ENCODE results near the gene BTN2A1.
"Not testable (repeated sequence)": the region's sequence is repeated elsewhere in the genome, so short reads cannot be mapped to it uniquely, and the experiment has no call there.

BTN2A1 gene

DNA sequence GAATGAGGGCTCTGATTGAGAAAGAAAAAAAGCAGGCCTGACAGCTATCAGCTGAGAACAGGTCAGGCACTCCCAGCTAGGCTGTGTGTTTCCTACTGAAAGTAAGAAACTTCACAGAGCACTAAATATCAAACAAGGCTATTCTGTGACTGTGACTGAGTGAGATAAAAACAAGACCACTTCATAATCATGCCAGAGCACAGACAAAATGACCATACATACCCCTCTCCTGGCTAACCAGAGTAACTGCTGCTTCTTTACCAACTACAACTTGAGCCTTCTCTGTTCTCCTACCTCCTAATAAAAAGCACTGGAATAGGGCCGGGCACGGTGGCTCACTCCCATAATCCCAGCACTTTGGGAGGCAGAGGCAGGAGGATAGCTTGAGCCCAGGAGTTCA is 35.5 kb downstream of the BTN2A1 start:
- no peak for DNase-seq (ENCODE audit: low read depth)

DNA sequence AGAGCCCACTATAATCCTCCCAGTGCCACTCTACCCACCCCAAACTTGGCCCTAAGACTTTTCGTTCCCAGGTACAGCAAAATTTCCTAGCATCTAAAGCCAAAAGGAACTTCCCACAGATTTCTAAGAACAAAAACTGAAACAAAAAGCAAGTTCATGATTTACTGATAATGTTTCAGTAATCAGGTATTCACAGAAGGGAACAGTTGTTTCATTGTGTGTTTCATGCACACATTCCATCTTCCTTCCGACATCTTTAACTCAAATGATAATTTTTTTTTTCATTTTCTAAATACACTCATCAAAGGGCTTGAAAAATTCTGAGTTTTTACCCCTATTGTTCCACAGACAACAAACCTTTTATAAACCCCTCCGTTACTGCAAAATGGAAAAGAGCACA is 36.4 kb downstream of the BTN2A1 start:
- no peak for DNase-seq (ENCODE audit: low read depth)

DNA sequence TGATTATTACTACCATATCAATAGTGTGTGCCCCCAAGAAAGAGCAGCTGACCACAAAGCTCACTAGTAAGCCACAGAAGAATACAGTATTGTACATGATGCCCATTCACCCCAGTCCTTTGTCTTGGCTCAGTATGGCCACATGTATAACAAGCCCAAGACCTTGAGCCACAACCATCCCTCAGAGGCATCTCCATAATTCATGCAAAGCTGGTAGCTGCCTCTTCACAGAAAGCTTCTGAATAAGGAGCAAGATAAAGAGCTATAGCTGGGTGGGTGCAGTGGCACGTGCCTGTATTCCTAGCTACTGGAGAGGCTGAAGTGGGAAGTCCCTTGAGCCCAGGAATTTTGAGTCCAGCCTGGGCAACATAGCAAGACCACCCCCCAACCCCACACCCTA is 37.5 kb downstream of the BTN2A1 start:
- no peak for DNase-seq (ENCODE audit: low read depth)

DNA sequence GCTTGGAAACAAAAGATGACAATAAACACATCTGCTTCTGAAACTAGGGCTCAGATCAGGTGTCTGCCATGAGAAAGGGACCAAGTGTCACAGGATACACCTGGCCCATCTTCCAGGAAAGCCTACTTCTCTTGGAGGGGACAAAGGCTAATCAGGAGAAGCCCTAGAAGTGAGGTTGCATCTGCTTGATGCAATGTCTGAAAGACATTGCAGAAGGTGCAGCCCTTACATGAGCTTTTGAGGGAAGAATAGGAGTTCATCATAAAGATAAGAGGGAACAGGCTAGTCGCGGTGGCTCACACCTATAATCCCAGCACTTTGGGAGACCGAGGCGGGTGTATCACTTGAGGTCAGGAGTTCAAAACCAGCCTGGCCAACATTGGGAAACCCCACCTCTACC is 39.9 kb downstream of the BTN2A1 start:
- DNase-seq (ENCODE audit: low read depth): no peak

DNA sequence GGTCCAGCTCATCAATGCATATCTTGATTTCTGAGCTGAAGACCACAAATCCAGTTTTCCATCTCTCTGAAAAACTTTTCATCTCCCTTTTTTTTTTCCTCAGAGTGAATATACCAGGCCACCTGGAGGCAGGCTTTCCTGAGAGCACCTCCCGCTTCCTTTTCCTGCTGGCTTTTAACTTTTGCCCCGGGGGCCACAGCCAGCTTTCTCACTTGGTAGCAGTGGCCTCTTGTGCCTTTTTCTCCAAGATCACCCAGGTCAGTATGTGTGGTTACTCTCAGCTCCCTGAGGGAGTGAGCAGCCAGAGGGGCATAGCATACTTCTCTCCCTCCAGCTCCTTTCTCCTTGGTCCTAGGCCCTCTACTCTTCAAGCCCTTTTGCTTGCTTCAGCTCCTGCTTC is 42.3 kb downstream of the BTN2A1 start, which contains the start of gene BTN1A1:
Gene BTN1A1, plus strand, starts transcription at position 202 of the 400 bp plus-strand sequence. CDS start 984 bp downstream, outside the sequence.
- no peak for DNase-seq (ENCODE audit: low read depth)

DNA sequence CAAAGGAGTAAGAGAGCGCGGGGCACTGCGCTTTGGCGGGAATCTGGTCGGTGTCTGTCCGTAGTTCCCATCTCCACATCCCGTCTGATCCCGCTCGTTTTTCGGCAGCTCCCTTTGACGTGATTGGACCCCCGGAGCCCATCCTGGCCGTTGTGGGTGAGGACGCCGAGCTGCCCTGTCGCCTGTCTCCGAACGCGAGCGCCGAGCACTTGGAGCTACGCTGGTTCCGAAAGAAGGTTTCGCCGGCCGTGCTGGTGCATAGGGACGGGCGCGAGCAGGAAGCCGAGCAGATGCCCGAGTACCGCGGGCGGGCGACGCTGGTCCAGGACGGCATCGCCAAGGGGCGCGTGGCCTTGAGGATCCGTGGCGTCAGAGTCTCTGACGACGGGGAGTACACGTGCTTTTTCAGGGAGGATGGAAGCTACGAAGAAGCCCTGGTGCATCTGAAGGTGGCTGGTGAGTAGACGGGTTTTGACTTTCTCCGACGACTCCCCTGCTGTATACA is 43.8 kb downstream of the BTN2A1 start:
- DNase-seq (ENCODE audit: low read depth): no peak

DNA sequence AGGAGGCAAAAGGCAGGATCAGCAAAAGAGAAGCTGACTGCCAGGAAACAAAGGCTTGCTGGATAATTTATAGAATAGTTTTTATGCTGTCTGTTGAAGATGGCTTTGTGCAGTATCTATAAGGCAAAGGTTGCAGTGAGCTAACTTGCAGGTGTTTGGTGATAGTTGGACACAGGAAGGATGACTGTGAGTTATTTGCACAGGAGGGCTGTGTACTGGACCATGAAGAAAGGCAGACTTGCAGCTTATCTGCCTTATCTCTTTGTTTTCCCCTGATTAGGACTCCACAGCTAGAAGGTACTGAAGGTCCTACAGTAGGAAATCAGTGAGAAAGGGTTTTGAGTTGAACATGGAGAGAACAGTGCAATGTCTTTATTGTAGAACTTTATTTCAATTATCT is 44.4 kb downstream of the BTN2A1 start:
- no peak for DNase-seq (ENCODE audit: low read depth)

GRCh38 chr6:26502626-26503025 is 44.9 kb downstream of the BTN2A1 start:
- DNase-seq (ENCODE audit: low read depth): no peak

DNA sequence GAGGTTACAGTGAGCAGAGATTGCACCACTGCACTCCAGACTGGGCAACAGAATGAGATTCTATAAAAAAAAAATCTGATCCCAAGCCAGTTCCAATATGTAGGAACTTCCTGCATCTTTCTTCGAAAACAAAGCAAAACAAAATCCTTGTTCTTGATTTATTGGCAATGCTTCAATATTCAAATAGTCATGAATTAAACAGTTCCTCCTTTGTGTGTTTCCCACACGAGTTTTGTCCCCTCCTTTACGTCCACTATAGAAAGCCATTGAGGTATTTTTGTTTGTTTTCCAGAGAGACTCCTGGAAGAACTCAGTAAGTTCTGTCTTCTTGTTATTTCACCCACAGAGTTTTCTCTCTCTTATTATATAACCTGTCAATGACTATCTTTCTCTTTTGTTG is 49.9 kb downstream of the BTN2A1 start:
- no peak for DNase-seq (ENCODE audit: low read depth)

DNA sequence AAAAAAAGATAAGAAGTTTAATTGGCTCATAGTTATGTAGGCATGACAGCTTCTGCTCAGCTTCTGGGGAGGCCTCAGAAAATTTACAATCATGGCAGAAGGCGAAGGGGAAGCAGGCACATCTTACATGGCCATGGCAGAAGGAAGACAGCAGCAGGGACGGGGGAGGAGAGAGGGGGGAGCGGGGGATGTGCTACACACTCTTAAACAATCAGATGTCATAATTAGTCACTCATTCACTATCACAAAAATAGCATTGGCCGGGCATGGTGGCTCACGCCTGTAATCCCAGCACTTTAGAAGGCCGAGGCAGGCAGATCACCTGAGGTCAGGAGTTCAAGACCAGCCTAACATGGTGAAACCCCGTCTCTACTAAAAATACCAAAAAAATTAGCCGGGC is 53.3 kb downstream of the BTN2A1 start:
- not testable (repeated sequence) for DNase-seq (ENCODE audit: low read depth)

GRCh38 chr6:26514984-26515383 is 57.2 kb downstream of the BTN2A1 start:
- no peak for DNase-seq (ENCODE audit: low read depth)

- no peak for DNase-seq (ENCODE audit: low read depth)
Measured at GRCh38 chr6:26516481-26517427, 59.0 kb downstream of the BTN2A1 start.
